Upper lobe of right lung (tissue), 1 donor: ENCODE results near the gene RBM5. TPM values are rescaled to one million over a fixed set of nuclear protein-coding genes. Genes with fewer than 3 reads are reported as not detected.
"Not testable (repeated sequence)": the region's sequence is repeated elsewhere in the genome, so short reads cannot be mapped to it uniquely, and the experiment has no call there.

Source experiments
- ATAC-seq: fragments of 200-7000 bp; cut with Tn5 transposase; one replicate; pipeline ENCODE4 v1.9.1; 2020; ENCODE audit warnings: mild to moderate bottlenecking, moderate library complexity
- DNase-seq: peaks from one replicate; pipeline ENCODE4 v3.0.0-alpha.2; 2020
- H3K27ac ChIP-seq: fragments of 200-600 bp; one replicate; pipeline ENCODE4 v1.8.0; 2022
- H3K27me3 ChIP-seq: fragments of 200-600 bp; one replicate; pipeline ENCODE4 v1.8.0; 2022; ENCODE audit warnings: mild to moderate bottlenecking
- H3K36me3 ChIP-seq: fragments of 200-600 bp; one replicate; pipeline ENCODE4 v1.8.0; 2022
- H3K4me1 ChIP-seq: fragments of 200-600 bp; one replicate; pipeline ENCODE4 v1.8.0; 2022
- H3K4me3 ChIP-seq: fragments of 200-600 bp; one replicate; pipeline ENCODE4 v1.8.0; 2022; ENCODE audit warnings: mild to moderate bottlenecking
- H3K9me3 ChIP-seq: fragments of 200-600 bp; one replicate; pipeline ENCODE4 v1.8.0; 2022
- CTCF ChIP-seq: fragments of 200-600 bp; IDR thresholded peaks from one replicate; pipeline ENCODE4 v1.8.0; 2022; ENCODE audit warnings: antibody characterized with exemption
- intact Hi-C: fragments of 100-400 bp; cut with DNase I; formaldehyde crosslinking; loops from one replicate; pipeline ENCODE4 v1.11.0; 2022
- total RNA-seq: library from RNA; stranded (reverse); fragmentation: NEBNext Ultra II Directional; extraction: Animal tissue kit (Norgen Biotek cat#: 25700); gene quantifications from one replicate; pipeline ENCODE4 v1.2.1, GENCODE V29; 2021
- donor health status: DM: no; HTN: yes; CAD: no; lungs with severe emphysema.

The RBM5 gene
- total RNA-seq, 1 donor from 2014 or later, result 161 TPM

- Histone ChIP-seq H3K9me3 (no peaks in the 10 kb centered on the region), H3K36me3 (peaks cover 99% of the 10 kb centered on the region), H3K4me1 (no peaks in the 10 kb centered on the region), H3K27me3 (no peaks in the 10 kb centered on the region), H3K27ac (no peak overlapping the region), H3K4me3 (no peak overlapping the region)
- no peak for ATAC-seq
- intact Hi-C loops, result no loop called here
- no peak for TF ChIP-seq CTCF
- no peak for DNase-seq
Observed at GRCh38 chr3:50068134-50068533, 20.6 kb upstream of the RBM5 start.

- ATAC-seq (no peak), DNase-seq (no peak)
- Histone ChIP-seq H3K27ac (no peak overlapping the region), H3K9me3 (no peaks in the 10 kb centered on the region), H3K4me3 (no peak overlapping the region), H3K27me3 (no peaks in the 10 kb centered on the region), H3K36me3 (peaks cover 45% of the 10 kb centered on the region), H3K4me1 (no peaks in the 10 kb centered on the region)
- TF ChIP-seq CTCF, result no peak
- intact Hi-C loops, result no loop called here
Observed at GRCh38 chr3:50078091-50078490, 10.6 kb upstream of the RBM5 start.

GRCh38 chr3:50078622-50079021 lies 10.1 kb upstream of the RBM5 start:
- no peak for ATAC-seq
- Histone ChIP-seq H3K9me3 (no peaks in the 10 kb centered on the region), H3K27me3 (no peaks in the 10 kb centered on the region), H3K27ac (no peak overlapping the region), H3K4me3 (no peak overlapping the region), H3K4me1 (no peaks in the 10 kb centered on the region), H3K36me3 (peaks cover 40% of the 10 kb centered on the region)
- intact Hi-C loops, result no loop called here
- no peak for DNase-seq
- TF ChIP-seq CTCF, result no peak

- H3K27ac ChIP-seq, DNase-seq, H3K9me3 ChIP-seq, H3K27me3 ChIP-seq, intact Hi-C loops, H3K4me1 ChIP-seq, H3K36me3 ChIP-seq, H3K4me3 ChIP-seq, ATAC-seq: not testable (repeated sequence)
Observed at GRCh38 chr3:50084951-50085350, 3.8 kb upstream of the RBM5 start.

GRCh38 chr3:50089609-50089945 lies 858 bp downstream of the RBM5 start:
- Histone ChIP-seq H3K36me3 (peaks cover 44% of the 10 kb centered on the region), H3K27me3 (no peaks in the 10 kb centered on the region), H3K4me3 (peak overlapping the region; percentile 100), H3K27ac (peak overlapping the region; percentile 99), H3K4me1 (peaks cover 22% of the 10 kb centered on the region), H3K9me3 (no peaks in the 10 kb centered on the region)
- no peak for TF ChIP-seq CTCF
- intact Hi-C loops, result no loop called here
- DNase-seq (no peak), ATAC-seq (peak; percentile 12)

- H3K27me3 ChIP-seq, result no peaks in the 10 kb centered on the region
- TF ChIP-seq CTCF, result no peak
- DNase-seq (no peak), ATAC-seq (no peak)
- H3K36me3 ChIP-seq, result peaks cover 59% of the 10 kb centered on the region
- peaks cover 24% of the 10 kb centered on the region for H3K4me1 ChIP-seq
- peak overlapping the region; percentile 100 for H3K4me3 ChIP-seq
- H3K9me3 ChIP-seq, result no peaks in the 10 kb centered on the region
- H3K27ac ChIP-seq, result no peak overlapping the region
- intact Hi-C loops, result no loop called here
Observed at GRCh38 chr3:50090984-50091383, 2.3 kb downstream of the RBM5 start.
